Endothelial cell of hepatic sinusoid (primary cell): ENCODE results near the gene SPRY1.

Experiments used
- in situ Hi-C: cut with HindIII; loops from 2 replicates; pipeline ENCODE4 v1.10.0; 2017; ENCODE audit warnings: low sequenced_read_pairs

Gene SPRY1

DNA sequence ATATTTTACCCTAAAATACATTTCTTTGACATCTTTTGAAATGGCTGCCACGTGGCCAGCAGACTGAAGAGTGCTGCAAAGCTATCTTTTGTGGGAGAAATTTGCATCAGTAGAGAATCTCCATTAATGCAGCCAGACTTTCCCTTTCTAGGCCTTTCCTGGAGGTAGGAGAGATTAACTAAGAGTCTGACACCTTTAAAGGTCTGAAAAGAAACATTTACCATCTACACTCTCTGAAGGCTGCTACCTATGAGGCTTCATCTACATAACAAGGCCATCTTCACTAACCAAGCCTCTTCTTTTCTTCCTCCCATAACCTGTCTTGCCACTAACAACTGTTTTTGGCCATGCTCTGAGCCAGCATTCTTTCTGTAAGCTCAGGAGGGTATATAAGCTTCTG lies 17.8 kb upstream of the SPRY1 start:
- in situ Hi-C loops: no loop called here

DNA sequence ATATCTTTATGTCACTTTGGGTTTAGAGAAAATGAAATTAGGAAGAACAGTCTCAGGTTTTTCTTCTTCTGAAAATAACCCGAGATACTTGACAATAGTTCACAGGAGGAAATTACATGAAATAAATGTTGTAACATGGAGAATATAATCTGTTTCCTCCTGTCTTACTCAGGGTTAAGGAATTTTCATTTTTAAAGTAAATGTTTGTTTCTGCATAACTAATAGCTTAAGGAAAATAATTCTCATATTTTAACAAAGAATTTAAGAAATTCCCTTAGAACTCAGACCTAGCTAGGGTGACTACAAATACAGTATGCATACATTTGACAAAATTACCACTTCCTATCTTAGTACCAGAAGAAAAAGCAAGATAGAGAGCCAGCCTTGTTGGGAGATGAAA lies 17.2 kb upstream of the SPRY1 start:
- in situ Hi-C loops: no loop called here

DNA sequence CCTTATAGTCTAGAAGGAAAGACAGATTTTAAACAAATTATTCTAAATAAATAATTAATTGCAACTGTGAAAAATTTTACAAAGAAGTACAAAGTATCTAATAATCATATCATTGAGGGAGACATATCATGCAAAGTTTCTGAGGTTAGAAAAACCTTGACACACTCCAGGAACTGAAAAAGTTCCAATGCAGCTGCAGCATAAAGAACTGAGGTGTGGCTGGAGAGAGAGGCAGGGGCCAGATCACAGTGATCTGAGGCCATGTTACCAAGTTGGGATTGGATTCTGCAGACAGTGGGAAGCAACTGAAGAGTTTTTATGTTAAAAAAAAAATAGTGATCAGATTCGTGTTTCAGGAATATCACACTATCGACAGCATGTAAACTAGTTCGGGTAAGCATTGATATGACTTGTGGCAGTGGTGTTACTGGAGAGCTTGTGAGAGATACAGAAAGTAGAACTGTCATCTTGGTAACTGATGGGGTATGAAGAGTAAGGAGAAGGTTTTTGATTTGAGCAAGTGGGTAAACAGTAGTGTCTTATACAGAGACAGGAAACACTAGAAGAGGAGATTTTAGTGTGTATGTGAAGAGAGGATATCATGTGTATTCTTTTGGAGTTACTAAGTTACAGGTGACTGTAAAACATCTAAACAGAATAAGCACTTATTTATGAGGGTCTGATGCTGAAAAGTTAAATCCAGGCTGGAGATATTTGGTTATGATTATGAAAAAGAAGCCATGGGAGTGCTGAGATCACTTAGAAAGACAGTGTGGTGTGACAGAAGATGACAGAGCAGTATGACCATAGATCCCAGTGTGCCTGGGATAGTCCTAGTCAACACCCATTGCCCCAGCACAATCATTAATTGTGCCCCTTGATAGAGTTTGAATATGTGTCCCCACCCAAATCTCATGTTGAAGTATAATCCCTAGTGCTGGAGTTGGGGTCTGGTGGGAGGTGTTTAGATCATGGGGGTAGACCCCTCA lies 15.6 kb upstream of the SPRY1 start:
- in situ Hi-C loops: no loop called here

DNA sequence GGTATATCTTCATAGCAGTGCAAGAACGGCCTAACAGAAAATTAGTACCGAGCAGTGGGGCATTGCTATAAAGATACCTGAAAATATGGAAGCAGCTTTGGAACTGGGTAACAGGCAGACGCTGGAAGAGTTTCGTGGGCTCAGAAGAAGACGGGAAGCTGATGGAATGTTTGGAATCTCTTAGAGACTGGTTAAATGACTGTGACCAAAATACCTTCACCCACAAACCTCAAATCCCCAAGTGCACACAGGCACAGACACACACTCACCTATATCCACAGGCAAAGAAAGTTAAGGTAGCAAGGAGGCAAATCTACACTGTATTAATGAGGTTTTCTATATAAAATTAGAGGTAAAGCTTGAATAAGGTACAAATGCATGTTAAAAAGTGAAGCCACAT lies 14.6 kb upstream of the SPRY1 start:
- in situ Hi-C loops: no loop called here

DNA sequence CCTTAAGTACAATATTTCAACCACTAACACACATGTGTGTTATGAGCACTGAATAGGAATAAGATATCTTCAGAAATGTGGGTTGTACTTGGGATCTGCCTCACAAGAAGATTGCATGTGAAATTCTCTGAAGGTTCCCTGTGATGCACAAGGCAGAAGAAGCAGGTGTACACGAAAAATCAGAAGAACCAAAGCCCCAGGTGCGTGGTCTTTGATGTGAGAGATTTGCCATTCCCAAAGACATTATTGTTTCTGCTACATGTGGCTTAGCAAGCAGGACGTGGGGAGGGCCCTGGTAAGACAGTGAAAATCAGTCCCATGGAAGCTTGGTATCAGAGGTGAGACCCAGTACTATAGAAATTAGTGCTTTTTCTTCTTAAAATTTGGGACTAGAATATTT lies 13.0 kb upstream of the SPRY1 start:
- in situ Hi-C loops: no loop called here

DNA sequence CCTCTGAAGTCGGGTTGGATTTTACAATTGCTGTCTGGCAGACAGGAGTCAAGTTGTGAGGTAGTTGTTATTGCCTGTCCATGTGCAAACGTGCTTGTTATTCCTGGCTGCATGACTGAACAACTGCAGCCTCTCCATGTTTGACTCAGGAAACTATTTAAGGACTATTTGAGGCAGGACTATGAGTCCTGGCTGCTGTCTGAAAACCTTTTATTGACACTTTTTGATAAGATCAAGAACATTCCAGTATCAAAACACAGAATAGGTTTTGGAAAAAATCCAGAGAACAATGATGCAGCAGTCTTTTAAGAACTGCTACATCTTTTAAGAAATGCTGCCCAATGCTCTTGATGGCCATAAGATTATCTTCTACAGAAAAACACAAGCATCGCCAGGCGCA lies 10.0 kb upstream of the SPRY1 start:
- in situ Hi-C loops: no loop called here

DNA sequence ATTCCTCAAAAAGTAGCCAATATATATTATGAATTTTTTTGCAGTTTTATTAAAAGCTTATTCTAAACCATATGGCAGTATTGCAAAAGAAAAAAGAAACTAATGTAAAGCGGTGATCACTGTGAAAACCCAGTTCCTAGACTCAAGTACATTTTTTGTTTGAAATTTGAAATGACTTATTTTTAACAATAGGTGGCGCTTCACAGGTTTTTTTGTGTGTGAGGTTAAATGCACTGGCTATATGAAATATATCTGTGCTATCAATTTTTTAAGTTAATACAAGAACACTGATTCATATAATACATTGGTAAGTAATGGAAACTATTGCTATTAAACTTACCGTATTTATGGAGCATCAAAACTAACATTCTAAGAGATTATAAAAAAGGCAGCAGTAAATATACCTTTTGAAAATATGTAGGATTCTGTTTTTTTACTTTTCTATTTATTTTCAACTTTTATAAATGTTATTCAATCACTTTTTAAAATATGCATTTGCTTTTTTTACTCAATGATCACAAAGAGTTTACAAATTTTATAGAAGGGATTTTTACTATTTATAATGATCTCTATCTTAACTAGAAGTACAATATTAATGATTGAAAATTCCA lies 5.6 kb upstream of the SPRY1 start:
- in situ Hi-C loops: no loop called here

DNA sequence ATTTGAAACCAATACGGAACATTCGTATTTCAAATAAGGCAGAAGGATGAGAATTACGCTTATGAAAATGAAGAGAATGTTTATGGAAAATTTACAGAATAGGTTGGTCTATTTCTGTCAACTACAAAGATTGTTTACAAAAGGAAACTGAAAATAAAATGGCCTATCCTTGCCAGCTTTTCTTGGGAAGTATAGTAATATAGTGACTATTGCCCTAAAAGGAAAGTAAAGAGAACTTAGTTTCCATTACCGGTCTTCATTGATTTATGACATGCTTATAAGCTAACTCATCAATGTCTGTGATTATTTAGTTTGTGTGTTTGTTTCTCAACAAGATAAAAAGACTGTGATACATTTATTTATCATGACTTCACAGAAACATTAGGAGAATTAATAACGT lies 2.9 kb upstream of the SPRY1 start:
- in situ Hi-C loops: no loop called here

DNA sequence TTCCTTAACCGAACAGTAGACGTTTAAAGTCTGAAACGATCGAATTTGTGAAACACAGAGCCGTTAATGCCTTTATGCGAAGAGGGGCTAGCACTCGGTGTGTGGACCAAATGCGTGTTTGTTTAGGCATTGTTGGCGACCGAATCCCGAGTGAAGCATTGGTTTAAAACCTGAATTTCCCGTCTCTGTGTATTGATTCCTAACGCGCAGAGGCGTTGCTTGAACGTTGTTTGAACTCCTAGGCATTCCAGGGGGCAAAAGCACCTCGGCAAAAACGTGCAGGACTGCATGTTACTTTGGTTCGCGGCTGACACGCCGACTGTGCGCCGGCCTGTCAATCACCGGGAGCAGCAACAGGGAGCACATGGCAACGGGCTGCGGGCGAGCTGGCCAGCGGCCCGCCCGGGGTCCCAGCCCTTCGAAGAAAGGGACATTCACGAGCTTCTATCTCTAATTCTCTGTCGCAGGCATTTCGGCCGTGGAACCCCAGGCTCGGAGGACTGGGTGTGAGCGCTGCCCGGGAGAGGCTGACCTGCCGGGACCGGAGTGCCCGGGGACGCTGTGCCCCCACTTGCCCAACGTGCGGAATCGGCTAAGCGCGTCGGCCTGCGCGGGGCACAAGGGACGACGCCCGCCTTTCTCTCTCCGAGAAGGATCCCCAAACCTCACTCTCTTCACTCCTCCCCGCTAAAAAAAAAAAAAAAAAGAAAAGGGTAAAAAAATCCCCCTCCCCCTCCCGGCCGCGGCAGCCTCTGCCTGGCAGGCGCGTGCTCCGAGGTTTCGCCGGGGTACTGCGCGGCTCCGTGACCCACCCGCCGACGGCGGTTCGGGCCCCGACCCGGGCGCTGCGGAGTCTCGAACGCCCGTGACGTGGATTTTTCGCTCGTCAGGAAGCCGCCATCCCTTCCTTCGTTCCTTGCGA lies 810 bp downstream of the SPRY1 start:
- in situ Hi-C loops: no loop called here

DNA sequence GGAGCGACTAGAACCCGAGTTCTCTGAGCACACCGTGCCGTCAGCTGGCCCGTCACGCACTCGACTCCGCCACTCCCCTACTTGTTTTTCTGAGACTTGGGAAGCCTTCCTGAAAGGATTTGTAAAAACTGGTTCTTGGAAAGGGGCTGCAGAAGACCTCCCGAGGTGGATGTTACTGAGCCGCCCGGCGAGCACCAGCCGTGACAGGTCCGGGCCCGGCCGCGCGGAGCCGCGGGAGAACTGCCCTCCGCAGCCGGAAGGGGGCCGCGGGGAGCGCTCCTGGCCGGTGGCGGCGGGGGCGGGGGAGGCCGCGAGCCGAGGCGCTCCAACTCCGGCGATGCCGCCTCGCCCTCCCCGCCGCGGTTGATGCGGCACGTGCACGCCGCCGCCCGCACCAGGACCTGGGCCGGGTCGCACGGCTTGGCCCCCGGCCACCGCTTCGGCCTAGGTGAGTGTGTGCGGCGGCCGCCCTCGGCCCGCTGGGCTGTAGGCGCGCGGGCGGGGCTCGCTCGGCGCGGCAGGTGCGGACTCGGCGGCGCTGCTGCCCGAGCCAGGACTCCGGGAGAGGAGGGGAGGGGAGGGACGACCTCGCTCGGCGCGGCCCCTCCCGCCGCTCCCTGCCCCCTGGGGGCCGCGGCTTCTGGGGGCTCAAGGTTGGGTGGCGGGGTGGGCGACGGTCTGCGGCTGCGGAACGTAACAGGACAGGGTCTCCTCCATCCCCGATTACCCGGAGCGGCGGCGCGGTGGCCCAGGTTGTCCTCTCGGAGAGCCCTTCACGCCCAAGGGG lies 1.7 kb downstream of the SPRY1 start:
- in situ Hi-C loops: no loop called here

DNA sequence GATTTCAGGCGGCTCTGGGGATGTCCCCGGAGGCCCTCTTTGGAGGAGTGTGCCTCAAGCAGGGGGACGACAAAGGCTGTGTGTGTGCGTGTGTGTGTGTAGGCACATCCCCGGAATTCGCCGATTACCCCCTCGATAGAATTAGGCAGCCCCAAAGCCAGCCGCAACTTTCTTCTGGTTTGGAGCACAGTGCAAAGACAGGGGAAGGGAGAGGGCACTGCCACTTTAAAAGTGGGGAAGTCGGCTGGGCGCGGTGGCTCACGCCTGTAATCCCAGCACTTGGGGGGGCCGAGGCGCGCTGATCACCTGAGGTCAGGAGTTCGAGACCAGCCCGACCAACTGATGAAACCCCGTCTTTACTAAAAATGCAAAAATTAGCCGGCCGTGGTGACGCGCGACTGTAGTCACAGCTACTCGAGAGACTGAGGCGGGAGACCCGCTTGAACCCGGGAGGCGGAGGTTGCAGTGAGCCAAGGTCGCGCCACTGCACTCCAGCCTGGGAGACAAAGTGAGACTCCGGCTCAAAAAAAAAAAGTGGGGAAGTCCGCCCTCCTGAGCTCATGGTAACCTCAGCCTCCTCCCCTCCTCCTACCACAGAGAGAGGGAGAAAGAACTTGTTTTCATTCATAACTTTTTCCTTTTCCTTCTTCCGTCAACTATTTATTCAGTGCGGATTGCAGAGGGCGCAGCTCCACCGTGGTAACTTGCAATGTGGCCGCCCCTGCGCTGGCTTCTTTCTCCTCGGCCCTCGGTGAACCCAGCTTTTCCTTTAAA lies 2.4 kb downstream of the SPRY1 start:
- in situ Hi-C loops: no loop called here

DNA sequence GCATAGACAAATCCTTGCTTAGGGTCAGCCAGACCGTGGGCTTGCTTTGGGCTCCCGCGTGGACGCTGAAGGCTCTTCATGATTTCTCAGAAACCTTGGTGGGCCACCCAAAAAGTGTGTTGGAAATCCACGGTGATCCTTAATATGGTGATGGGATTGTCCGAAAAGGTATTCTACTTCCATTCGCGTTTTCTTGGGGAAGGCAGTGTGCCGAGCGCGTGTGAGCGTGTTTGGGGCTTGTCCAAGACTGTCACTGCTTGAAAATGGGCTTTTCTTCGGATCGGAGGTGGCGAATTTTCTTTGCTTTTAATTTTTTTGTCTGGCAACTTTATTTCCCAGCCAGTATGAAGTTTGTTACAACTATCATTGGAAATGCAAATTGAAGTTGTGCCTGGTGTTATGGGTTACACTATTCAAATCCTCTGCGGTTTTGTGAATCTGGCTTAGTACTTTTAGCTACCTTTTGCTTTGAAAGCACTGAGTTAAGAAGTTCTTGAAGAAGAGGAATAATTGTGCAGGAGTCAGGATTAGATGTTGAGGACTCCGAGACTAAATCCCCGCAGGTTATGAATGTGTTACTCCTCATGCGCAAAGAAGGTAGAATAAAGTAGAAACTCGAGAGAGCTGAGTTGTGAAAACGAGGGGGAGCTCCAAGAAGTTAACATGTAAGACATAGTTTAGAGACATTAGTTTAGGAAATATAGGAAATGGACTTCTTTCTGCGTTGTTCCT lies 3.2 kb downstream of the SPRY1 start:
- in situ Hi-C loops: no loop called here

DNA sequence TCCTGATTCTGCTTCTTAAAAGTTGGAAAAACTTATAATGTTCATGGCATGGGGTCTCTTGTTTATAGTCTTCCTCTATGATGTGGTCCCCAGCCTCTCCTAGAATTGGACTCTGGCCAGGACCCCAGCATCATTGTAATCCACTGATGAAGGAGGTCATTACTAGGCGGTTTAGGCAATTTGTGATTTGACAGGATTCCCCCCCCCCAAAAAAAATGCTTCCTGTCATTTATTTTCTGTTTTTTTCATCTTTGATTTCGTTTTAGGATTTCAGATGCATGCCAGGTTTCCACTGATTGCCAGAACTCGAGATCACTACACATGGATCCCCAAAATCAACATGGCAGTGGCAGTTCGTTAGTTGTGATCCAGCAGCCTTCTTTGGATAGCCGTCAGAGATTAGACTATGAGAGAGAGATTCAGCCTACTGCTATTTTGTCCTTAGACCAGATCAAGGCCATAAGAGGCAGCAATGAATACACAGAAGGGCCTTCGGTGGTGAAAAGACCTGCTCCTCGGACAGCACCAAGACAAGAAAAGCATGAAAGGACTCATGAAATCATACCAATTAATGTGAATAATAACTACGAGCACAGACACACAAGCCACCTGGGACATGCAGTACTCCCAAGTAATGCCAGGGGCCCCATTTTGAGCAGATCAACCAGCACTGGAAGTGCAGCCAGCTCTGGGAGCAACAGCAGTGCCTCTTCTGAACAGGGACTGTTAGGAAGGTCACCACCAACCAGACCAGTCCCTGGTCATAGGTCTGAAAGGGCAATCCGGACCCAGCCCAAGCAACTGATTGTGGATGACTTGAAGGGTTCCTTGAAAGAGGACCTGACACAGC lies 4.9 kb downstream of the SPRY1 start:
- in situ Hi-C loops: no loop called here

DNA sequence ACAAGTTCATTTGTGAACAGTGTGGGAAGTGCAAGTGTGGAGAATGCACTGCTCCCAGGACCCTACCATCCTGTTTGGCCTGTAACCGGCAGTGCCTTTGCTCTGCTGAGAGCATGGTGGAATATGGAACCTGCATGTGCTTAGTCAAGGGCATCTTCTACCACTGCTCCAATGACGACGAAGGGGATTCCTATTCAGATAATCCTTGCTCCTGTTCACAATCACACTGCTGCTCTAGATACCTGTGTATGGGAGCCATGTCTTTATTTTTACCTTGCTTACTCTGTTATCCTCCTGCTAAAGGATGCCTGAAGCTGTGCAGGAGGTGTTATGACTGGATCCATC lies 5.5 kb downstream of the SPRY1 start:
- in situ Hi-C loops: no loop called here

DNA sequence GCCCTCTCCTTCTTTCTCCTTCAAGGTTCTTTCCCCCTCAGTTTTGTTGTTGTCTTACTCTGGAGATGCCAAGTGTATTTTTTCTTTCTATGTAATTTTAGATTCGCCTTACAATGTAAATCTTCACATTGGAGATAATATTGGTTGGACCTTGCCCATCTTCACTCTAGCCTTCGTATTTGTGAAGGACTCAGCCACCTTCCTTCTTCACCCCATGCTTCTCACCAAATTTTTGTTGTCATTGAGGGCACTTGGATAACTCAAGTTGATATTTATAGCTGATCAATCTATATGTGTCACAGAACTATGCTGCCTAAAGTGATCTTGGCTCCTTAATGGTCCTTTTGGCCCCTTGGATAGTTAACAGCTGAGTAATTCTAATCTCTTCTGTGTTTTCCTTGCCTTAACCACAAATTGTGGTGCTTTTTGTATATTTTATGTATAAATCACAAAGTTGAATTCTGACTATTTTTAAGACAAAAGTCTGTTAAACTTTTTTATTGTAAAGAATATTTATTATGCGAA lies 6.5 kb downstream of the SPRY1 start:
- in situ Hi-C loops: no loop called here

DNA sequence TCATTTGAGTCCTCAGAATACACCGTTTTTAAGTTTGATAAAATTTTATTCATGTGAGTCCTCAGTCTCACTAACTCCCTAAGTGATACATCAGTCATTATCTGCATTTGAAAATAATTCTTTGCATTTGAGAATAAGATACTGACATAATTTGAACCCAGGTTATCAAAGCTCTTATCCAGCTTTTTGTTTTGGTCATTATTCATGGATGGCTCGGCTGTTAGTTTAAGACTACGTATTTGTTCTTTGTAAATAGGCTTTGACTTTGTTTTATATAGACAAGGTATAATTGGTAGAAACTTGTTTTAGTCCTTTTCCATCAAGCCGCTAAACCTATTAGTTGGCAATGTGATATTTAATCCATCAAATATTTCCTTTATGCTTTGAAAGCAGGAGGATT lies 7.9 kb downstream of the SPRY1 start:
- in situ Hi-C loops: no loop called here

DNA sequence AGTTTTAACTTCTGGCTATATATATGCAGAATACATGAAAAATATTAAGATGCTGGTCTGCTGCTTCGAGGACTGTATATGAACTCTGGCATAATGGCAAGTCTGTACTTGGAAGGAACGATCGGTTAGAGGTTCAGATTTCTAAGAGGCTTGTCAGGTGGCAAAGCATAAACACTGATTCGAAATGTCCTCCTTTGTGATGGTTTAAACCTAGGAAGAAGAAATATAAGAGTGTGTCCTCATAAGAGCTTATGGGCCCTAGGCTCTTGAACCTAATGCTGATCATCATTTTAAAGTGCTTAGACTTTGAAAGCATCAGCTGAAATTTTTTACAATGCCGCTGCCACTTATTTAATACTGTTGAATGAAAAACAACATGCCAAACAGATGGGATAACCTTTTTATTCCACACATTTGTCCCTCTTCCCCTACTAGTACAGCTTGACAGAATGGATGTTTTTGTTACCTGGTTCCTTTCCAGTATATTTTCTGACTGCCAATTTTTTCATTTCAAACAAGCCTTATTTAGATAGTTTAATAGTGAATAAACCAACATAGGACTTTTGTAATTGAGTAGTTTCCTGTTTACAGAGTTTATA lies 8.8 kb downstream of the SPRY1 start:
- in situ Hi-C loops: no loop called here

DNA sequence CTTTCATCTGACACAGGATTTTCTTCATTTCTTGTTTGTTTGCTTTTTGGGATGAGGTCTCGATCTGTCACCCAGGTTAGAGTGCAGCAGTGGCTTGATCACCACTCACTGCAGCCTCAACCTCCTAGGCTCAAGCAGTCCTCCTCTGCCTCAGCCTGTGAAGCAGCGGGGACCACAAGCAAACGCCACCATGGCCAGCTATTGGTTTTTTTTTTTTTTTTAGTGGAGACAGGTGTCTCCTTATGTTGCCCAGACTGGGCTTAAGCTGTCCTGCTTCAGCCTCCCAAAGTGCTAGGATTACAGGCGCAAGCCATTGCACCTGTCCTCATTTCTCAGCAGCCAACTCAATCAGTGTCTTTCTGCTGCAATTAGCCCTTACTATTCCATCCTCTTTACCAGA lies 10.3 kb downstream of the SPRY1 start:
- in situ Hi-C loops: no loop called here
